Upper lobe of left lung (tissue), 4 donors: ENCODE measurements around the gene ERFL.

Experiments
- CTCF ChIP-seq, 6 experiments: fragments of 450-650 bp in 4 of 6; fragments of 200-600 bp in 2 of 6; sonication (generic) in 2 of 6; IDR thresholded peaks; one replicate each; pipeline ENCODE4 v1.5.1; 2016 to 2019; ENCODE audit warnings: antibody characterized with exemption in 6 of 6
- EP300 ChIP-seq, 4 donors: sonication (generic); formaldehyde crosslinking; IDR thresholded peaks; one replicate each; pipeline ENCODE4 v1.5.1; 2017; ENCODE audit warnings: antibody characterized with exemption in 4 of 4, control low read depth in 2 of 4
- POLR2A ChIP-seq, 4 donors: fragments of 450-650 bp; IDR thresholded peaks; one replicate each; pipeline ENCODE4 v1.5.1; 2016 to 2017; ENCODE audit warnings: antibody characterized with exemption in 4 of 4, mild to moderate bottlenecking in 2 of 4
- POLR2AphosphoS5 ChIP-seq, 2 donors: sonication (generic); formaldehyde crosslinking; IDR thresholded peaks; one replicate each; pipeline ENCODE4 v1.5.1; 2017; ENCODE audit warnings: antibody characterized with exemption in 2 of 2

GRCh38 chr19:41872384-41872774, 55.9 kb downstream of the ERFL start:
- TF ChIP-seq POLR2A (IDR thresholded peaks at IDR 0.05) (no peak), CTCF (IDR thresholded peaks at IDR 0.05) (no peak), EP300 (IDR thresholded peaks at IDR 0.05) (no peak), POLR2AphosphoS5 (IDR thresholded peaks at IDR 0.05) (no peak)
